ENCODE results near the gene ZIC4.

GRCh38 chr3:147336543-147337278, 69.6 kb downstream of the ZIC4 start:
- TF ChIP-seq CREB1 (IDR thresholded peaks at IDR 0.05) (no peak), SP1 (IDR thresholded peaks at IDR 0.05; ENCODE audit: low read depth, low read length) (no peak)

Measured in H1 (cell line).